DMS53 (cell line): ENCODE measurements around the gene UCP3.
"Not testable (repeated sequence)": the region's sequence is repeated elsewhere in the genome, so short reads cannot be mapped to it uniquely, and the experiment has no call there.

Source experiments
- DNase-seq: peaks from one replicate; lab custom pipeline; 2025; lab: John Stamatoyannopoulos, UW

UCP3 gene

DNA sequence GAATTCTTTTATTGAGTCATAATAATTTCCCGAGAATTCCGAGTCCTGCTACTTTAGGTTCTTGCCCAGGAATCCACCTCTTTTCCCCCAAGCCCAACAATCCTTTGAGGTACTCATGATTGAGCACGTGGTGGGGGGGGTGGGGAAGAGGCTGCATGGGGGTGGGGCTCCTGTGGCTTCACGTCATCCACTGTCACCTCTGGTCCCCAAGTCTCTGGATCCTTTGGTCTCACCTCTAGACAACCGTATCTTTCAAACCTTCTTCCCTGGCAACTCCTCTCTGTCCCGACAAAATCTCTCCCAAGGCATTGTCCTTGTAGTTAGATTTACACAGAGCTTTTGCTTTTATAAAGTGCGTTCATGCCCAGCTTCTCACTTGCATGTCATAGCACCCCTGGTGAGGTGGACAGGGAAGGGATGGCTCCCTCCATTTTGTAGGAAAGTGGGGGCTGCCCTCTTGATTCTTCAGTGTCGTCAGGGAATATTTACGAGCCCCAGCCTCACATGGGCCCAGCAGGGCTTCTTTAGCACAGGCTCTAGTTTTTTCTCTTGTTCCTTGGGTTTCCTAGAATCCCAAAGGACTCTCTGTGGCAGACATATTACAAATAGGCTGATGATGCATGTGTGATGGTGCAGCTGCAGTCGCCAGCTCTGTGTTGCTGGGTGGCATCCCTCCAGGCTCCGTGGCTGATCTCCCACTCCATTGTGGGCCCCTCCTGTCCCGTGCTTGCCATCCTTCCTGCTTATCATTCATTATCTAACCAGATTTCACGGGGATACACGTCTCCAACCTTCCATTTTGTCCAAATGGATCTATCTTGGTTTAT is 8.4 kb downstream of the UCP3 start:
- no peak for DNase-seq

DNA sequence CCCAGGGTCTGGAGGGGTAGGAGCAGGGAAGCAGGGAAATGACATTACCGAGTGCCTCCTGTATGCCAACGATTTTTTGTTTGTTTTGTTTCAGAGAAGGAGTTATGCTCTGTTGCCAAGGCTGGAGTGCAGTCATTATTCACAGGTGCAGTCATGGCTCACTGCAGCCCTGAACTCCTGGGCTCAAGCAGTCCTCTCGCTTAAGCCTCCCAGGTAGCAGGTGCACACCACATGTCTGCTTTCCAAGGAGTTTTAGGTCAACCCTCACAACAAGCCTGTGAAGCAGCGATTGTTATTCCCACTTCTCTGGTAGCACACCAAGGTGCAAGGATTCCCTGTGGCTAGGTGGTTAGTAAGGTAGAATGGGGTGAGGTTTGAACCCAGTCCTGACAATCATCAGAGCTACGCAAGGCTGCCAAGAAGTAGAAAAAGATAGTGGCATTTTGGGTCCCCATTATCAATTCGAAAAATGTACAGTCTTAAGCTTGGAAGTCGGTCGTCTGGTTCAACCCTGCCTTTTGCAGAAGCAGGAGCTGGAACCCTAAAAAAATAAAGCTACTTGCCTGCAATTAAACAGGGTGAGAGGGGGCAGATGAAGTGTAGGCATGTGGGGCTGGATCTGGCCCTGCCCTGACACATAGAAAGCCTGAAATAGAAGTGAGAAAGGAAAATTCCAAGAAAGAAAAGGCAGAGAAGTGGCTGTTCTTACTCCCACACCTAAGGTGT is 9.1 kb downstream of the UCP3 start:
- peak; percentile 100 for DNase-seq

DNA sequence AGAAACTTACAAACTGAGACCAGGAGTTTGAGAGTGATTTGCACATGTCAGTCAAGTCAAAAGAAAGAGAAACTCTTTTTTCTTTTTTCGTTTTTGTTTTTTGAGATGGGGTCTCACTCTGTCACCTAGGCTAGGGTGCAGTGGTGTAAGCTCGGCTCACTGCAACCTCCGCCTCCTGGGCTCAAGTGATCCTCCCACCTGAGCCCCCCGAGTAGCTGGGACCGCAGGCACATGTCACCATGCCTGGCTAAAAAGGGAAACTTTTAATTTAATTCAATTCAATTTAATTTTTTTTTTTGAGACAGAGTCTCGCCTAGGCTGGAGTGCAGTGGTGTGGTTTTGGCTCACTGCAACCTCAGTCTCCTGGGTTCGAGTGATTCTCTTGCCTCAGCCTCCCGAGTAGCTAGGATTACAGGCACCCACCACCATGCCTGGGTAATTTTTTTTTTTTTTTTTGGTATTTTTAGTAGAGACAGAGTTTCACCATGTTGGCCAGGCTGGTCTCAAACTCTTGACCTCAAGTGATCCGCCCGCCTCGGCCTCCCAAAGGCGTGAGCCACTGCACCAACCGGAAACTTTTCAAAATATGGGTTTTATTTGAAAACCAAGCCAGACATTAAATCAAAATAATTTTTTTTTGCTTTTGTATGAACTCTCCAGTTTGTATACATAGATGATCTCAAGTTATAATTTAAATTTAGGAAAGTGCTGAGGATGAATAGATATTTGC is 9.9 kb downstream of the UCP3 start:
- no peak for DNase-seq

DNA sequence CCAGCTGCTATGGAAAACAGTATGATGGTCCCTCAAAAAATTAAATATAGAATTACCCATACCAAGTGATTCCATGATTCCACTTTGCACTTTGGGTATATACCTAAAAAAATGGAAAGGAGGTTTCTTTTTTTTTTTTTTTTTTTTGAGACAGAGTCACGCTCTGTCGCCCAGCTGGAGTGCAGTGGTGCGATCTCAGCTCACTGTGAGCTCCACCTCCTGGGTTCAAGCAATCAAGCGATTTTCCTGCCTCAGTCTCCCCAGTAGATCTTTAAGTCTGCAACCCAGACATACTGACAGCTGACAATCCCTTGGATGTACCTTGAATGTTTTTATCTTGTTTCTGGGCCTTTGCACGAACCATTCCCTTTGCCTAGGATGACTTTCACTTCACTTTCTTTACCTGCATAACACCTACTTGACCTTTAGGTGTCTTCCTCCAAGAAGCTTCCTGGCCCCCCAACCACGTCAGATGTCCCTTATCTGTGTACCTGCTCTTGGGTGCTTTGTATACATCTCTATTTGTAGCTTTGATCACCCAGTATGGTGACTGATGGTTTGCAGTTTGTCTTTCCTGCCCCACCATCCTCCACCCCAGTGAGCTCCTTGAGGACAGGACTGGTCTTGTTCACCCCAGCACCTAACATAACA is 11.6 kb downstream of the UCP3 start:
- DNase-seq, result peak; percentile 72

GRCh38 chr11:73996161-73996747 is 12.6 kb downstream of the UCP3 start:
- peak; percentile 95 for DNase-seq

DNA sequence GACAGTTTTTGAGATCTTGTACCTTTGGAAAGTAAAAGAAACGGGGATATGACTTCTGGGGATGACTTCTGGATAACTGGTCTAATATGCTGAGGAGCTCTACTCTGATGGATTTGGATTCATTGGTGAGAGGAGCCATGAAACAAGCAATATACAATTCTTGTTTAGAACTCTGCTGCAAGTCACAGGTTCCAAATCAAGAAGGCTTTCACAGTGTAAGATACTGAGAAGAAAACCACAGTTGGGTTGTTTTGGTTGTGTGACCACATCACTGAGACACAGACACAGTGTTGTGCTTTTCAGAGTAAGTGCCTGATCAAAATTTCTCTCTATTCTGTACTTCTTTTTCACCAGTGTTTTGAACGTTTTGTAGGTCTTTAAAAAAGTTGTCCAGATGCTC is 13.2 kb downstream of the UCP3 start:
- DNase-seq, result peak; percentile 78

GRCh38 chr11:73995247-73995646 is 13.6 kb downstream of the UCP3 start:
- peak; percentile 99 for DNase-seq

DNA sequence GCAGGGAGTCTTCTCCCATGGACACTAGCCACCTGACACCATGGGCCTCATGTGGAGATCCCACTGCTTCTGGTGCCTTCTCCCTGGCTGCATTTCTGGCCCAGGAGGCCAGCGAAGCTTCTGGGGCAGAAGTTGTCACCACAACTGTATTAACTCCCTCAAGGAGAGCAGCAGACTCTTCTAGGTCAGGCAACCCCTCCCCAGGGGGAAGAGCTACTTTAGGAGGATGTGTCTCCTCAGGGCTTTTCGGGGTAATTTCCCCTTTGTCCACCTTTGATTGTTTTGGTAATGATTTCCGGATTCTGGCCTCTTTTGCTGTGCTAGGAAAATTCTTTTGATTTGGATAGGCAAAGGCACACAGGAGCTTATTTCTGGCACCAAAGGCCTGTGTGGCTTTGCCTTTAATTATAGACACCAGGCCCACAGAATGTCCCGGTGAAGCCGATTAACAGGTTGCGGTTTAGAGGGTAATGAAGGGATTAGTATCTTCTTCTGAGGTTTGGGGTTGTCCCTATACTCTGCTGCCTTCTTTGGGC is 17.3 kb downstream of the UCP3 start:
- no peak for DNase-seq

DNA sequence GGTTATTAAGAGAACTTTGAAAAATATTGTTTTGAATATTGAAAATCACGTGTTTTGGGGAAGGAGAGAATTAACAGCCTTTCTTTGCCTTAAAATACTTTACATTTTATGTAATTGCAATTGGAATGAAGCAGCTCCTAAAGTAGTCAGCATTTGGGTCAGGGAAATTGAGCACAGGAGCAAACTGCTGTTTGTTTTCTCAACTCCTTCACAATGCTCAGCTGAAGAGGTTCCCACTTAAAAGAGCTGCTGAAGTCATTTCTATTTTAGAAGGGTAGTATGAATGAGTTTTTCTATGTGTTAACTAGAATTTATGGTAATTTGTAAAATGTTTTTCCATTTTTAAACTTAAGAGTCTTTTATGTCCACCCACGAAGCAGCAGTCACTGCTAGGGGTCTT is 18.2 kb downstream of the UCP3 start:
- peak; percentile 96 for DNase-seq

- no peak for DNase-seq
These were observed 19.7 kb downstream of the UCP3 start for GRCh38 chr11:73989156-73989555.

DNA sequence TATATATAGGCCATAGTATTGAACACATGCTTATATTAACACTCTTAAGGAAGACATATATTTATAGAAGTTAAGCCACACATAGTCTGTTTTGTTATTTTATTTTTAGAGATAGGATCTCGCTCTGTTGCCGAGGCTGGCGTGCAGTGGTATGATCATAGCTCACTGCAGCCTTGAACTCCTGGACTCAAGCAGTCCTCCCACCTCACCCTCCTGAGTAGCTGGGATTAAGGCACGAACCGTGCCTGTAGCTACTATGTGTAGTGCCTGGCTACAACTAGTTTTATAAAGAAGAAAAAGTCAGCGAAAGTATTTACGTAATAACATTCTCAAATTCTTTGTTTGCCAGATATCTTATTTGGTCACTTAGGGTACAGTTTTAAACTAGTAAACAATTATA is 20.7 kb downstream of the UCP3 start:
- DNase-seq, result no peak

- not testable (repeated sequence) for DNase-seq
These were observed 23.2 kb downstream of the UCP3 start for GRCh38 chr11:73985661-73986060.

GRCh38 chr11:73983741-73984538 is 24.9 kb downstream of the UCP3 start:
- peak; percentile 79 for DNase-seq

GRCh38 chr11:73982990-73983740 is 25.7 kb downstream of the UCP3 start:
- DNase-seq, result peak; percentile 100

DNA sequence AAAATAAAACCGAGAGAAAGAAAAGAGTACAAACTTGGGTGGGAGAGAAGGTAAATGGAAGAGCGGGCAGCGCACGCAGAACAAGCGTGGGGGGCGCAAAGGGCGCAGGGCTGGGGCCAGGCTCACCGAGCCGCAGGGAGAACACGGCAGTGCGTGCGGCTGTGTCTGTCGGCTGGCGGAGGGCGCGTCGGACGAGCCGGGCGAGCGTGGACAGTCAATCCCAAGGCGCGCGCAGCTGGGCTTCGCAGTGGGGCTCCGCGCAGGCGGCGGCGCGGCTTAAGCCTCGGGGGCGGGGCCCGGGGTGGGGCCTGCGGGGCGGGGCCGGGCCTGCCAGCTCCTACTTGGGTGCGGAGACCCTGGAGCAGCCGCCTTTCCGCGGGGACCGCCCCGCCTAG is 26.3 kb downstream of the UCP3 start, which contains the start of gene UCP2:
UCP2 (minus strand) TSS at position 249 of the 395 bp plus-strand sequence. CDS start 4,465 bp downstream, outside the sequence.
- DNase-seq, result peak; percentile 99

DNA sequence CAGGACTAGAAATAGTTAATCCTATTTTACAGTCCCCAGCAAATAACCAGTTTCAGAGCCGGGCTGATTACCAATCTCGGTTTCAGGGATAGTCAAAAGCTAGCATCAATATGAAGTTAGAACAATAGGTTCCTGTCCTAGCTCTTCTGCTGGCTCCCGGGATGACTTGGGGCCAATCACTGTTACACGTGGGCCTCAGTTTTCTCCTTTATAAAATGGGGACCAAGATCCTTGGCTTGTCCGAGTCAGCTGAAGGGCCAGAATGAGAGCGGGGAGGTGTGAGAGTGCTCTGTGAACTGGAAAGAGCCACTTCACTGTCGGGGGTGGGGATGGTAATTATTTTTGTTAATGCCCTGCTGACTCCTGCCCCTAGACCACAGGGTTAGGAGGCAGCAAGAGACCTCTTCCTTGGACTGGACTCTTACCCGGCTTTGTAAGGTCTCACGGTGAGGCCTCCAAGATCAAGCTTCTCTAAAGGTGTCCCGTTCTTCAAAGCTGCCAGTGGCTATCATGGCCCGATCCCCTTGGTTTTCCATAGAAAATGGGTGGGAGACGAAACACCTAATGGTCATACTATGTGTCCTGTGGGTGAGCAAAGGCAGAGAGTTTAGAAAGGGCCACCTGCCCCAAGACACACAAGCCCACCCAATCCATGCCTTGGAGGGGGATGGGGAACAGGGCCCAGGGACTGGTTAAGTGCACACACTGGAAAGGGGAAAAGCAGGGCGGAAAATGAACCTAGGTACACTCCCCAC is 27.7 kb downstream of the UCP3 start:
- no peak for DNase-seq

DNA sequence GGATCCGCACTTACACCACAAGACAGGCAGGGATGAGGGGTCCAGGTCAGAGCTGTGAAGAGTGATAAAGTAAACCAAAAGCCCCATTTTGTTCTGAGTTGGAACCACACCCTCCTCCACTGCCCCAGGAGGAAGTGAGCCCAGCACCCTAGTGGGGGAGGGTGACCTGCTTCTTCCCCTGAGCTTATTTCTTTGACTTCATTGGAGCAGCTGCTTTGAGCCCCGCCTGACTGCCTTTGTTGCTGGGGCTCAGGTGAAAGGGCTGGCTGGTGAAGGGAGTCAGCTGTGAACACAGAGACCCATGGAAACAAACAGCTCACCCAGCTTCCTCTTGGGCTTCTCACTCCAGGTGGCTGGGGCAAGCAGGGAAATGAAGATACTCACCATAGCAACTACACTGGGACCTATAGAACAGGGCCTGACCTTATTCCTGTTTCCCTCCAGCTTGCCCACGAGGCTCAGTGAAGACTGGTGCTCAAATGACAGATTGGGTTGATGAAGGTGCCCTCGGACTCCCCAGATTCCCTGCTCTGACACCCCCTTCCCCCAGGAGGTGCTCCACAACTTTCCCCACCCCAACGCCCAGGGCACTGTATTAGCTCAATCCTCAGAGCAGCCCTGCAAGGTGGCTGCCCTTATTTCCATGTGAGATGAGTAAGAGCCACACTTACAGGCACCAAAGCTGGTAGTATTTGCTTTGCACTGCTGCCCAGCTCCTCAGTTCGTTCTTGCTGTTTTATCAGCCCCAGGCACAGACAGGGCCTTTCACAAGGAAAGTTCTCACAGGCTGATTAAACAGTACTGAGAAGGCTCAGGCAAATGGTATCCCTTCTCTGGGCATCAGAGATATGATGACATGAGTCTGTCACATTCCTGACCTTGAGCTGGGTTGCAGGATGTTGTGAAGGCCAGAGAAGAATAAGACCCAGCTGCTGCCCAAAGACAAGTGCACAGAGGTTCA is 28.6 kb downstream of the UCP3 start:
- DNase-seq, result peak; percentile 99

DNA sequence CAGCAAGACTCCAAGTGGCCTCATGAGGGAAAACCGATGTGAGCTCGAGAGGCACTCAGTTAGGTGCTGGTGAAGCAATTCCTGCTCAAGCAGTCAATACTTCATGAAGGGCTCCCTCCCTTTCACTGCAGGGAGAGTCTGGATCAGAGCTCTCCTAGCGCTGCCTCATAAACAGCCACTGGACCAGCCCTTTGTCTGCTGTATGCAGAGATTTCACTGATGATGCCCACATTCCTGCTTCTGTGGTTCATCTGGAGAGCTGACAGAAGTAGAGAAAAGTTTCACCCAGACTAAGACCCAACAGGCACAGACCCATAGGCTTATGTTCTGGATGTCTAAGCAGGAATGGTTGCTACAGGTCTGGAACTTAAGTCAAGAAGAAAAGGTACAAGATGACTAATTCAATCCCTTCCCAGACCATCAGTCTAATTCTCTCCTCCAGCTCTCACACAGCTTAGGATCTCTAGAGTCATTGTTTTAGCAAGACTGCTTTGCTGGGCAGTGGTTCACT is 30.3 kb downstream of the UCP3 start:
- DNase-seq, result no peak
